T47D (cell line): ENCODE data around the gene KLHL29.

ENCODE experiments used
- DNase-seq, 2 experiments: peaks; one replicate each; pipeline versions ENCODE4 v3.0.0 to v3.0.0-alpha.2; 2011 to 2012; ENCODE audit warnings: low read depth in 1 of 2, low spot score in 1 of 2
- JUND ChIP-seq: IDR thresholded peaks from 2 replicates; pipeline ENCODE4 v1.6.1; 2012; ENCODE audit warnings: low read depth
- in situ Hi-C: cut with HindIII; loops from 2 replicates; pipeline ENCODE4 v1.10.0; 2016; ENCODE audit warnings: low sequenced_read_pairs, low pct_unique_long_range_greater_than_20kb

The KLHL29 gene

GRCh38 chr2:23687214-23687613 is 302.2 kb downstream of the KLHL29 start:
- in situ Hi-C loops = no loop called here
- TF ChIP-seq JUND = no peak
- no peak for DNase-seq

- no peak for TF ChIP-seq JUND
- DNase-seq = no peak
- in situ Hi-C loops = no loop called here
These were observed 302.7 kb downstream of the KLHL29 start for GRCh38 chr2:23687713-23688112.

DNA sequence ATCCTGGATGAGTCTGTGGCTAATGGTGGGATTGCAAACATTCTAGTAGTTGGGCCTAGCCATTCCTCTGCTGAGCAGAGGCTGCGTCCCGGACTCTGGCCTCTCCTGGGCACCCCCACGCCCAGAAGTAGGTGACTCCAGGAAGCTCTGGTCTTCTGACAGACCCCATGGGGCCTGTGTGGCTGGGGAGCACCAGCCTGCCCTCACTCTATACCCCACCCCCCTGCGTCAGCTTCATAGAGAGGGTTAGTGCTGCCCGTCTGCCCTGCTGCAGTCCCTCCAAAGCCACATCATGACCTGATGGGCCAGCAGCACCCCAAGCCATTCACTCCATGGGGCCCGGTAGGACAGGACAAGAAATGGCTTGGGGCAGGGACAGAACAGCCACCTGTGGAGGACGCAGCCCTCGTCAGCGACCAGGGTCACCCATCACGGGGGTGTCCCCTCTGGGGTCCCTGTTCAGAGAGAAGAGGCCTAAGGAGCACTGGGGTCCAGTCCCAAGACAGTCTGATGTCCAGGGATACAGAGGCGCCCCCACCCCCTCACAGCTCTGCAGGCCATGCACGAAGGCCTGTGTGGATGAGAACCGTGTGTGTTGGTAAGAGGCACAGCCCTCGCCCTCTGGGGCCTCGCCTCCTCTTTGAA is 303.6 kb downstream of the KLHL29 start:
- TF ChIP-seq JUND = no peak
- in situ Hi-C loops = no loop called here
- DNase-seq = no peak

GRCh38 chr2:23689131-23689700 is 304.2 kb downstream of the KLHL29 start:
- TF ChIP-seq JUND = no peak
- in situ Hi-C loops = no loop called here
- no peak for DNase-seq

GRCh38 chr2:23689891-23690290 is 304.9 kb downstream of the KLHL29 start:
- no peak for TF ChIP-seq JUND
- DNase-seq = no peak
- in situ Hi-C loops = no loop called here

DNA sequence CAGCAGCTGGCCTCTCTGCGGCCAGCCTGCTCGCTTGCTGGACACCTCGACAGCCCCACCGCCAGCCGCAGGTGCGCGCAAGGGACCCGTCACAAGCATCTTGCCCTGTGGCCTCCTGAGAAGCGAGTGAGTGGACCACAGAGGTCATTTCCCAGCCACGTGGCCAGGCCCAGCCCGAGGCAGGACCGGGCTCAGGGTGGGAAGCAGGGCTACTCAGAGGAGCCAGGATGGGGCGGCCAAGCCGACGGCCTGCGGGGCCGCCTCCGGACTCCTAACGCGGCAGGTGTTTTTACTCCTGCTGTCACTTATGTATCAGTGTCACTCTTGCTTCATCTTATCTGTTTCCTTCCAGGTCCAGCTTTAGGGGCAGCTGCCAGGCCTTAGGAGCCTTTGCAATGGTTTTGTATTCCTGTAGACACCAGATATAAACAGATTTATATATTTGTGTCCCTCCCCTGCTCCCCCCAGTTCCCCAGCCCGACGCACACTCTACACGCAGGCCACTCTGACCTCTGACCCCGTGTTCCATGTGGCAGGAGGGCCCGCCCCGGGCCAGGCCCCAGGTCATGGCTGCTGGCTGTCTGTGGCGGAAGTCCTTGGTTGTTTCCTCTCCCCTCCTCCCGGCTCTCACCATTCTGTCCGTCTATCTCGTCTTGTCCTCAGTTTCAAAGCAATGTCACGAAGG is 305.6 kb downstream of the KLHL29 start:
- TF ChIP-seq JUND = no peak
- in situ Hi-C loops = no loop called here
- no peak for DNase-seq

DNA sequence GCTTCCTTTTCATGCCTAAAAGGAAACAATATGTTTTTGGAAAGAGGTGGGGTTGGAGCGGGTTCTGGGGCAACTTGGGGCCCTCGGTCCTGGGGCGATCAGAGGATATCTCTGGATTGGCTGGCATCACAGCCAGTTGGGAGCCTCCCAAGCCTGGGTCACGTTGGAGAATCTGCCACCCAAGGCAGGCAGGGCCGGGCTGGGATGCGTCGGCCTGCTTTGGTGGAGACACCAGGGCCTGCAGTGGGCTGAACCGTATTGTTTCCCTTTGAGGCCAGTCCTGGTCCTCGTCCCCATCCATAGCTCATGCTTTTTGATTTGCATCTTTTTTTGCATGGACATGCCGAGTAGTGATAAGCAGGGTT is 306.1 kb downstream of the KLHL29 start:
- no peak for TF ChIP-seq JUND
- in situ Hi-C loops = no loop called here
- DNase-seq = no peak

DNA sequence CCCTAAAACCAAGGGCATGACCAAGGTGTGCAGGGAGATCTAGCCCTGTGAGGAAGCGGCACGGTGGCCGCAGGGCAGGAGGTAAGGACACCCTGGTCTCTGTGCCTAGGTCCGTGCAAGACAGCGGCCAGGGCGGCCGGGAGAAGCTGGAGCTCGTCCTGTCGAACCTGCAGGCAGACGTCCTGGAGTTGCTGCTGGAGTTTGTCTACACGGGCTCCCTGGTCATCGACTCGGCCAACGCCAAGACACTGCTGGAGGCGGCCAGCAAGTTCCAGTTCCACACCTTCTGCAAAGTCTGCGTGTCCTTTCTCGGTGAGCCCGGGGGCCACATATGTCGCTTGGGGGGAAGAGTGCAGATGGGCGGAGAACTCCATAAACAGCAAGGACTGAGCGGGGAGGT is 306.6 kb downstream of the KLHL29 start:
- DNase-seq = no peak
- in situ Hi-C loops = no loop called here
- no peak for TF ChIP-seq JUND

DNA sequence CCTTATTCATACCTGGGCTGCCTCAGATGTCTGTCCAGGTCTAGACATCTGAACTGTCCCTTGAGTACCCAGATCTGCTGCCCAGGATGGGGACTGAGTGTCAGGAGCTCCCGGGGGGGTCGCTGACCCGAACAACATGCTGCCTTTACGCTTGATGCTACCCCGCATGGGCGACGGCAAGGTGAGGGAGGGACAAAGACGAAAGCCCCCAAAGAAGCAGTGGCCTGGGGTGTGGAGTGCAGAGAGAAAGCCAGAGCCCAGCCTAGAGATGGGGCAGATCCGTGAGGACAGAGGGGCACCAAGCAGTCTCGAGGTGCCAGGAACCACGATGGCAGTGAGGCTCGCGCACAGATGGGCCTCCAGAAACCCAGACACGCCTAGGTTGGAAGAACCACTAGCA is 307.3 kb downstream of the KLHL29 start:
- in situ Hi-C loops = no loop called here
- no peak for DNase-seq
- no peak for TF ChIP-seq JUND

DNA sequence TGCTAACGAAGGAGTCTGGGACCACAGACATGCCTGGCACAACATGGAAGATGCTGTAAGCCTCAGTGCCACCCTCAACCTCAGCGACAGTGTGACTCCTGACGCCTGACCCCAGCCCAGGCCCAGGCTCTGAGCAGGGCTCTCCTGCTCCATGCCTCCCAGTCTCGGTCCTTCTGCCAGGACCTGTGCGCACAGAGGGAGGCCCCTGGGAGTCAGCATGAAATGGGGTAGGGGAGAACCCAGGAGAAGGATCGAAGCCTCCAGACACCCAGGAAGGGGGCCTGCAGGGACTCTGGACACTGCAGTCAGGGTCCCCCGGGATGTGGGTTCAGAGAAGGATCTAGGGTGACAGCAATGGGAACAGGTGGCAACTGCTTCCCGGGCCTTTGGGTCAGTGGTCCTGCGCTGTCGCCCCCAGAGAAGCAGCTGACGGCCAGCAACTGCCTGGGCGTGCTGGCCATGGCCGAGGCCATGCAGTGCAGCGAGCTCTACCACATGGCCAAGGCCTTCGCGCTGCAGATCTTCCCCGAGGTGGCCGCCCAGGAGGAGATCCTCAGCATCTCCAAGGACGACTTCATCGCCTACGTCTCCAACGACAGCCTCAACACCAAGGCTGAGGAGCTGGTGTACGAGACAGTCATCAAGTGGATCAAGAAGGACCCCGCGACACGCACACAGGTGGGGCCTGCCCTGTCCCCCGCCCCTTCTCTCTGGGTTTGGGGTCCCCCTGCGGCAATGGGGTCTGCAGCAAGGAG is 308.0 kb downstream of the KLHL29 start:
- in situ Hi-C loops = no loop called here
- DNase-seq = no peak
- TF ChIP-seq JUND = no peak

DNA sequence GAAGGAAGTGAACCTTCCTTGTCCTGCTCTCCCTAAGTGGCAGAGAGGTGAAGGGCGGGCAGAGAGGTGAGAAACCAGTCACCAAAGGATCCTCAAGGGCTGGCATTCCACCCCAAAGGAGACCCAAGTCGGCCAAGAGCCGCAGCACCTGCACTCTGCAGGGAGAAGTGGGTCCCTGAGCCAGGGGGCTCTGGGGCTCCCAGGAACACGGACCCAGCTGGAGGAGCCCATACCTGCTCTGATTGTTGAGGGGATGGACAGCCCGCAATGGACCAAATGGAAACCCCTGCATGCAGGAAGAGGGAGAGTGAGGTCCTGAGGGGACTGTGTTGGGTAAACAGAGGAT is 308.6 kb downstream of the KLHL29 start:
- DNase-seq = no peak
- TF ChIP-seq JUND = no peak
- in situ Hi-C loops = no loop called here

- TF ChIP-seq JUND = no peak
- no peak for DNase-seq
- in situ Hi-C loops = no loop called here
These were observed 309.4 kb downstream of the KLHL29 start for GRCh38 chr2:23694058-23695045.
